ENCODE data around the gene ATP8B4. TPM values are rescaled to one million over a fixed set of nuclear protein-coding genes. Genes with fewer than 3 reads are reported as not detected.
A peak's percentile ranks its signal among the peaks of the same experiment; 100 is the strongest.
"Not testable (repeated sequence)": the region's sequence is repeated elsewhere in the genome, so short reads cannot be mapped to it uniquely, and the experiment has no call there.

Gene ATP8B4
- total RNA-seq, 1 experiment from 2014 or later = 14.4 TPM

GRCh38 chr15:50108461-50108860 lies 10.6 kb downstream of the ATP8B4 start:
- Histone ChIP-seq H3K36me3 (no peaks in the 10 kb centered on the region), H3K4me3 (no peak overlapping the region), H3K9me3 (replicated peaks) (no peaks in the 10 kb centered on the region), H3K27me3 (no peaks in the 10 kb centered on the region), H3K4me1 (no peaks in the 10 kb centered on the region), H3K27ac (no peak overlapping the region)
- peak in 1 of 2 experiments; percentile 12 for DNase-seq

DNA sequence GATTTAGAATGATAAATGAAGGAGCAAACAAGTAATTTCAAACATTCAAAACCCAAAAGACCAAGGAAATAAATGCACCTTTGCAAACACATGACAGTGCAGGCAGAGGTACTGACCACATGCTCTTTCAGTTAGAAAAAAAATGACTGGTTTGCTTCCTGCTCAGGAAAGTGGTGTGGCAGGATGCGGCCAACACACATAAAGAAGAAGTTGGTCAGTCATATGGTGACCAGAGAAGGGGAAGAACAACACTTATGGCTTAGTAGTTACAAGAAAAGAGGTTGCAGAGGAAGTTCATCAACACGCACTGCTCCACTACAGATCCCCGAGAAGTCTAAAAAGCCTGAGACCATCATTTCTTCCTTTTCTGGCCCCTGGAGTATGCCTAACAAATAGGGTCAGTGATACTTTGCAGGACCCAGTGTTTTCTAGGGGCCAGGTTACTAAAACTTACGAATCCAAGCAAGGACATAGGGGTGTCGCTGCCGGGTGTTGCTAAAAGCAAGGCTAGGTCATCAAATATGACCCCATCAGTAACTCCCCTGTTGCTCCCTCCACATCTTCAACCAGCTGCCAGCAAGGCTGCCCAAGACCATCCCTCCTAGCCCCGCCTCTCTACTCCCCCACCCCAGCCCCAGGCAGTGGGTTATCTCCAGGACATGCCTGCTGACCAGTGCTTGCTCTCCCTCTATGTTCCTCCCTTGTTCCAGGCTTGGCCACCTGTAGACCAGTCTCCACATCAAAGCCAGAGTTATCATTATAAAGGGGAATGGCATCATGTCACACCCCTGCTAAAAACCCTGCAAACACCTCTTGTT lies 11.2 kb downstream of the ATP8B4 start:
- no peak for DNase-seq
- Histone ChIP-seq H3K36me3 (no peaks in the 10 kb centered on the region), H3K27ac (no peak overlapping the region), H3K9me3 (replicated peaks) (no peaks in the 10 kb centered on the region), H3K4me3 (no peak overlapping the region), H3K4me1 (no peaks in the 10 kb centered on the region), H3K27me3 (no peaks in the 10 kb centered on the region)

- no peak overlapping the region for H3K27ac ChIP-seq
- no peaks in the 10 kb centered on the region for H3K9me3 ChIP-seq (replicated peaks)
- no peaks in the 10 kb centered on the region for H3K4me1 ChIP-seq
- H3K36me3 ChIP-seq = no peaks in the 10 kb centered on the region
- no peak for DNase-seq
- no peak overlapping the region for H3K4me3 ChIP-seq
- no peaks in the 10 kb centered on the region for H3K27me3 ChIP-seq
Measured at GRCh38 chr15:50107157-50107556, 11.9 kb downstream of the ATP8B4 start.

GRCh38 chr15:50106457-50106856 lies 12.6 kb downstream of the ATP8B4 start:
- no peaks in the 10 kb centered on the region for H3K36me3 ChIP-seq
- H3K4me1 ChIP-seq = no peaks in the 10 kb centered on the region
- no peak for DNase-seq
- H3K27ac ChIP-seq = no peak overlapping the region
- no peak overlapping the region for H3K4me3 ChIP-seq
- H3K27me3 ChIP-seq = no peaks in the 10 kb centered on the region
- no peaks in the 10 kb centered on the region for H3K9me3 ChIP-seq (replicated peaks)

- Histone ChIP-seq H3K27ac (no peak overlapping the region), H3K4me3 (no peak overlapping the region), H3K27me3 (no peaks in the 10 kb centered on the region), H3K4me1 (no peaks in the 10 kb centered on the region), H3K9me3 (replicated peaks) (no peaks in the 10 kb centered on the region), H3K36me3 (no peaks in the 10 kb centered on the region)
- DNase-seq = no peak
Measured at GRCh38 chr15:50100486-50100885, 18.5 kb downstream of the ATP8B4 start.

DNA sequence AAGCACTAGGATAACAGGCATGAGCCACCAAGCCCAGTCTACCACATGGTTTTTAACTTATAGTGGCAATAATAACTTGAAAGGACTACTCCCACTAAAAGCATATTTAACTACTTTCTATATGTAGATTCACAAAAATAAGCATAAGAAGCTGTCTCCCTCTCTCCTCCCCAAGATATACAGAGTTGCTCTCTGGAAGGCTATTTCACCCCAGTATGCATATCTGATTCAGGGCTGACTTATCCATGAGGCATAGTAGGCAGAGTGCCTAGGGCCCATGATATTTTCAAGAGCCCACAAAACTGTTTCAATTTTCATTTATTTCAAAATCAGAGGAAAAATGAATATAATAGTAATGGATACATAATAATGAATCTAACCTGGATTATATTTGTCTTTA lies 20.5 kb downstream of the ATP8B4 start:
- Histone ChIP-seq H3K36me3 (no peaks in the 10 kb centered on the region), H3K27me3 (no peaks in the 10 kb centered on the region), H3K9me3 (replicated peaks) (no peaks in the 10 kb centered on the region), H3K4me1 (no peaks in the 10 kb centered on the region), H3K27ac (no peak overlapping the region), H3K4me3 (no peak overlapping the region)
- no peak for DNase-seq

DNA sequence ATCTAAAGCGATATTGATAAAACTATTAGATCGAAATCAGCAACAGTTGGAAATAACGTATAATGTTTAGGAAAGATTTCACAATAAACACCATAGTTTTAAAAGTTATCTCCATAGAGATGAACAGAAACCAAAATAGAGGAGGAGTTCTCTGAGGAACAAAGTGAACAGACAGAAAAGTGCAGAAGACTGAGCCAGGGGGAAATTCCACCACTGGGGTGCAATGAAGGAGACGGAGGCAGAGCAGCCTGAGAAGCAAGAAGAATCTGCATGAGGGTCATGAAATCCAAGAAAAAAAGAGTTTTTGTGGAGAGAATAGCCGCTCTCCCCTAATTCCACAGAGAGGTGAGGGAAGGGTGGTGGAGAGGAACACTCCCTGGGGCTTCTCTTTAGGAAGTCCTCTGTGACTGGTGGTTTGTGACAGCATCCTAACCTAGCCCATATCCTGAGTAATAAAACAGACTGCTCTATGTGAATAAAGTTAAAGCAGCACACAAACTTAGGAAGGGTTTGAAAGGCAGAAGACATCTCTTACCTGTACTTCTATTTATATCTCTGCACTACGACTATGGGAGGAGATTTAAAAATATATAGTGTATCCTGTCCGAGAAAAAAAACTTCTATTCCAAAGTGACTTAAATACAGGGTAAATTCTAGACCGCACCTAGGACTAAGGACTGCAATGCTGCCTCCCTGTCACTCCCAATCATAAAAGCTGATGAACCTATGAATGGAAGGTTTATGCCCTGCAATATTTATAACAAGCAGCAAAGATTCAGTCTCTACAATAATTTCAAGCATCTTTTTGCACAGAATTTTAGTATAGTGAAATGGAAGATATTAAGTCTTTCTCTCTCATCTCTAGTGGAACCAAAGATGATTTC lies 22.9 kb downstream of the ATP8B4 start:
- H3K4me3 ChIP-seq = no peak overlapping the region
- no peak overlapping the region for H3K27ac ChIP-seq
- no peaks in the 10 kb centered on the region for H3K27me3 ChIP-seq
- H3K9me3 ChIP-seq (replicated peaks) = no peaks in the 10 kb centered on the region
- no peaks in the 10 kb centered on the region for H3K4me1 ChIP-seq
- DNase-seq = no peak
- no peaks in the 10 kb centered on the region for H3K36me3 ChIP-seq

GRCh38 chr15:50089386-50089785 lies 29.6 kb downstream of the ATP8B4 start:
- not testable (repeated sequence) for H3K27ac ChIP-seq; H3K27me3 ChIP-seq; H3K4me3 ChIP-seq; H3K9me3 ChIP-seq (replicated peaks); H3K4me1 ChIP-seq; DNase-seq; H3K36me3 ChIP-seq

DNA sequence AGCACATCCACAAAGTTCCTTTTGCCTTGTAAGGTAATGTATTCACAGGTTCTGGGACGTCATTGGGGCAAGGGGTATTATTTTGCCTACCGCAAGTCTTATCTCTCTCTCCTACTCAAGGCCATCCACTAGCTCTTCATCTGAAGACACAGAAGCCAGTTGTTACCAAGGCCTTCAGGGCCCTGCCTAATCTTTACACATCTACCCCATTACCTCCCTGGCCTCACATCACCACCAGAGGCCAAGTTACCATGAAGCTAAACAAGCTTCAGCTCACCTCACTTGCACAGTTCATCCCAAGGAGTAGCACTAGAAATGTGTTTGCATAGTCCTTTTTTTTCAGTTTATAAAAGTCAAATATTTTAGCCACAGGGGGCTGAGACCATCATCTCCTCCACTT lies 34.1 kb downstream of the ATP8B4 start:
- Histone ChIP-seq H3K4me1 (no peaks in the 10 kb centered on the region), H3K27me3 (no peaks in the 10 kb centered on the region), H3K4me3 (no peak overlapping the region), H3K9me3 (replicated peaks) (no peaks in the 10 kb centered on the region), H3K36me3 (no peaks in the 10 kb centered on the region), H3K27ac (no peak overlapping the region)
- DNase-seq = no peak

GRCh38 chr15:50083424-50084025 lies 35.5 kb downstream of the ATP8B4 start:
- Histone ChIP-seq H3K36me3 (no peaks in the 10 kb centered on the region), H3K27ac (no peak overlapping the region), H3K27me3 (no peaks in the 10 kb centered on the region), H3K9me3 (replicated peaks) (no peaks in the 10 kb centered on the region), H3K4me1 (no peaks in the 10 kb centered on the region), H3K4me3 (no peak overlapping the region)
- DNase-seq = no peak

DNA sequence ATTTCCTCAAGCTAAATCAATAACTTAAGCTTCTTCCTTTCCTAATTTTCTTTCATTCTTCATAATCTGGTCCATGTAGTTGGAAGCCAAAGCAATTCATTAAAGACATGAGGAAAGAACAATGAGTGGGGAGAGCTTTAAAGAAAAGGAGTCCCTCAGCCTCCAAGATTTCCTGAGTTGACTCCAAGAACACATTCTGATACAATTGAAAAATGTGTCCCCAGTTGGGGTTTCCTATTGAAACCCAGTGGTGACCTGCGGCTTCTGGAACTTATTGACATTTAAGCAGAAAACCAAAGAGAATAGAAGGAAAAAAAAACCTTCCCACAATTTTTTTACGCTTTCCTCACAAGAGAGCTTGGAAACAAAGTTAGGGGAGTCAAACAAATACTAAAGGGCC lies 37.0 kb downstream of the ATP8B4 start:
- Histone ChIP-seq H3K4me3 (no peak overlapping the region), H3K27me3 (no peaks in the 10 kb centered on the region), H3K9me3 (replicated peaks) (no peaks in the 10 kb centered on the region), H3K4me1 (no peaks in the 10 kb centered on the region), H3K36me3 (no peaks in the 10 kb centered on the region), H3K27ac (no peak overlapping the region)
- DNase-seq = no peak

- Histone ChIP-seq H3K4me1 (no peaks in the 10 kb centered on the region), H3K9me3 (replicated peaks) (no peaks in the 10 kb centered on the region), H3K27ac (no peak overlapping the region), H3K27me3 (no peaks in the 10 kb centered on the region), H3K36me3 (no peaks in the 10 kb centered on the region), H3K4me3 (no peak overlapping the region)
- no peak for DNase-seq
Measured at GRCh38 chr15:50077651-50078050, 41.4 kb downstream of the ATP8B4 start.

GRCh38 chr15:50077176-50077575 lies 41.9 kb downstream of the ATP8B4 start:
- no peaks in the 10 kb centered on the region for H3K9me3 ChIP-seq (replicated peaks)
- DNase-seq = no peak
- H3K27ac ChIP-seq = no peak overlapping the region
- H3K4me3 ChIP-seq = no peak overlapping the region
- H3K27me3 ChIP-seq = no peaks in the 10 kb centered on the region
- H3K36me3 ChIP-seq = no peaks in the 10 kb centered on the region
- H3K4me1 ChIP-seq = no peaks in the 10 kb centered on the region

DNA sequence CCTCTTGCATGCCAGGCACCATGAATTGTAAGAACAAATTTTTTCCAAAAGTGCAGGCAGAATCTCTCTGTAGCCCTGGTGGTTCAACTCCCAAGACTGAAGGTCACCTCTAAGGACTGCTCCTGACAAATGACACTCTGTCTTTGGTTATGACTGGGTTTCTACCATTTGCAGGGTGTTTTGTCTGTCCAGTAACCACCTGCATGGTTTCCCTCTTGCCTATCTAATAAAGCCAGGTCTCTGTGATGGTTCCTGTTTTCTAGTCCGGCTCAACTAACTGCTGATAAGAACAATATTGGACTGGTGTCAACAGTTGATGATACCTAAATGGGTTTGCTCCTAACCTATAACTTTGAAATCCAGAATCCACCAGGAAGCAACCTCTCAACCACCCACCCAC lies 43.7 kb downstream of the ATP8B4 start:
- DNase-seq = no peak
- H3K4me1 ChIP-seq = no peaks in the 10 kb centered on the region
- H3K9me3 ChIP-seq (replicated peaks) = no peaks in the 10 kb centered on the region
- H3K27me3 ChIP-seq = no peaks in the 10 kb centered on the region
- H3K36me3 ChIP-seq = no peaks in the 10 kb centered on the region
- H3K27ac ChIP-seq = no peak overlapping the region
- H3K4me3 ChIP-seq = no peak overlapping the region
